Bronchial epithelial cell (primary cell): ENCODE measurements around the gene EIF2B2. TPM values are rescaled to one million over a fixed set of nuclear protein-coding genes. Genes with fewer than 3 reads are reported as not detected.

ENCODE experiments used
- DNase-seq: peaks from one replicate; pipeline ENCODE4 v3.0.0-alpha.2; 2010; ENCODE audit warnings: low read depth
- FAIRE-seq: peaks from 2 replicates; lab custom pipeline; 2011; peaks lifted over from hg19 to GRCh38; lab: Jason Lieb, UNC
- H3K27me3 ChIP-seq: 2 replicates; pipeline ENCODE4 v1.5.1; 2011; ENCODE audit warnings: low read length; ENCODE audit not compliant: control insufficient read depth, insufficient read depth
- H3K36me3 ChIP-seq: 2 replicates; pipeline ENCODE4 v1.5.1; 2011; ENCODE audit warnings: low read length; ENCODE audit not compliant: control insufficient read depth, insufficient read depth
- H3K4me3 ChIP-seq: 2 replicates; pipeline ENCODE4 v1.5.1; 2011; ENCODE audit warnings: mild to moderate bottlenecking, low read depth, low read length, control low read depth
- total RNA-seq: library from RNA; depleted of rRNA; stranded (reverse); fragments of >200 nt; gene quantifications from 2 replicates; pipeline ENCODE4 v1.2.1, GENCODE V29; 2014
- TF ChIP-seq, protein P1 (sequence below): IDR thresholded peaks from 2 replicates; pipeline ENCODE4 v1.5.1; 2011; ENCODE audit warnings: mild to moderate bottlenecking, moderate library complexity, low read length, control low read depth, inconsistent platforms; ENCODE audit not compliant: insufficient read depth, severe bottlenecking

The EIF2B2 gene
- total RNA-seq, 1 donor from 2014 or later: 60.6 TPM

DNA sequence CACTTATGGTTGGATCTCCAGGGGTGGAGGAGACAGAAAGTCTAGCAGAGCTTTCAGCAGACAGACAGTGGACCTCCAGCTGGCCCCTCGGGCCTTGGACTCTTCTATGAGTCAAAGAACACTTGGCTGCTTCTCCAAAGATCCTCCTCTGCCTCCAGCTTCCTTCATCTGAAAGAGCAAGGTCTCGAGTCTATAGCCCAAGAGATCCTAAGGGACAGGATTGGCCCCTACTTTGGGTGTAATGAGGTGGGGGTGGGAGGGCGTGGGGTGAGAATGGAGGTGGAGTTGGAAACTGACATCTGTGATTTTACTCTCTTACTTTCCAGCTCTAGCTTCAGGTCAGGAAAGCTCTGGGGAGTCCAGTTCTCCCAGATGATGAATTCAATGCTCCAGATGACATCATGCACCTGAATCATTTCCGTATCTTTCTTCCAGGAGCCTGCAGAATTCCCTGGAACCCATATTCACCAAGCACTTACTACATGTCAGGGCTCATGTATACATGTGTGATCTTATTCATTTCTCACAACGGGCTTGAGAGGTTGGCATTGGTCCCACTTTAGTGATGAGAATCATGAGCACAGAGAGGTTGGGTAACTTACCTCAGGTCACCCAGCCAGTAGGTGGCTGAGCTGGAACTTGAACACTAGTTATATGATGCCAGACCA lies 37.1 kb upstream of the EIF2B2 start:
- Histone ChIP-seq H3K4me3 (no peak overlapping the region), H3K27me3 (no peaks in the 10 kb centered on the region), H3K36me3 (no peaks in the 10 kb centered on the region)
- FAIRE-seq (peak; percentile 97), DNase-seq (peak; percentile 99)
- TF ChIP-seq, protein P1, sequence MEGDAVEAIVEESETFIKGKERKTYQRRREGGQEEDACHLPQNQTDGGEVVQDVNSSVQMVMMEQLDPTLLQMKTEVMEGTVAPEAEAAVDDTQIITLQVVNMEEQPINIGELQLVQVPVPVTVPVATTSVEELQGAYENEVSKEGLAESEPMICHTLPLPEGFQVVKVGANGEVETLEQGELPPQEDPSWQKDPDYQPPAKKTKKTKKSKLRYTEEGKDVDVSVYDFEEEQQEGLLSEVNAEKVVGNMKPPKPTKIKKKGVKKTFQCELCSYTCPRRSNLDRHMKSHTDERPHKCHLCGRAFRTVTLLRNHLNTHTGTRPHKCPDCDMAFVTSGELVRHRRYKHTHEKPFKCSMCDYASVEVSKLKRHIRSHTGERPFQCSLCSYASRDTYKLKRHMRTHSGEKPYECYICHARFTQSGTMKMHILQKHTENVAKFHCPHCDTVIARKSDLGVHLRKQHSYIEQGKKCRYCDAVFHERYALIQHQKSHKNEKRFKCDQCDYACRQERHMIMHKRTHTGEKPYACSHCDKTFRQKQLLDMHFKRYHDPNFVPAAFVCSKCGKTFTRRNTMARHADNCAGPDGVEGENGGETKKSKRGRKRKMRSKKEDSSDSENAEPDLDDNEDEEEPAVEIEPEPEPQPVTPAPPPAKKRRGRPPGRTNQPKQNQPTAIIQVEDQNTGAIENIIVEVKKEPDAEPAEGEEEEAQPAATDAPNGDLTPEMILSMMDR: no peak

DNA sequence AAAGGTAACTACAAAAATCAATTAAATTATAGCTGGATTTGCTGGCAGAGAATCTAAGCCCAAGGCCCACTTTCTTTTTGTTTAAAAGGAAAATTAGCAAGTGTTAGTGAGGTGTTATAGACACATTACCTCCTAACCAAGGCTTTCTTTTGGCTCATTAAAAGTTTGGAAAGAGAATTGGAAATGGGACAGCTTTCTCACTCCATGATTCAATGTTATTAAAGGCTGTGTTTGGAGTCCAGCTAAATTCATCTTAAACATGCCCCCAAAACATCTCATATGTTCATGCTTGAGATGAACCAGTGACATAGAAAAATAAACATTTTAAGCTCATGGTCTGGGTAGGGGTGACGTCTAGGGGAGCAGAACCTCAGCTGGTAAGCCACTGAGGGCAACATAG lies 33.9 kb upstream of the EIF2B2 start:
- no peak overlapping the region for H3K4me3 ChIP-seq
- FAIRE-seq (no peak), DNase-seq (no peak)
- H3K27me3 ChIP-seq: no peaks in the 10 kb centered on the region
- TF ChIP-seq, protein P1: no peak
- no peaks in the 10 kb centered on the region for H3K36me3 ChIP-seq

DNA sequence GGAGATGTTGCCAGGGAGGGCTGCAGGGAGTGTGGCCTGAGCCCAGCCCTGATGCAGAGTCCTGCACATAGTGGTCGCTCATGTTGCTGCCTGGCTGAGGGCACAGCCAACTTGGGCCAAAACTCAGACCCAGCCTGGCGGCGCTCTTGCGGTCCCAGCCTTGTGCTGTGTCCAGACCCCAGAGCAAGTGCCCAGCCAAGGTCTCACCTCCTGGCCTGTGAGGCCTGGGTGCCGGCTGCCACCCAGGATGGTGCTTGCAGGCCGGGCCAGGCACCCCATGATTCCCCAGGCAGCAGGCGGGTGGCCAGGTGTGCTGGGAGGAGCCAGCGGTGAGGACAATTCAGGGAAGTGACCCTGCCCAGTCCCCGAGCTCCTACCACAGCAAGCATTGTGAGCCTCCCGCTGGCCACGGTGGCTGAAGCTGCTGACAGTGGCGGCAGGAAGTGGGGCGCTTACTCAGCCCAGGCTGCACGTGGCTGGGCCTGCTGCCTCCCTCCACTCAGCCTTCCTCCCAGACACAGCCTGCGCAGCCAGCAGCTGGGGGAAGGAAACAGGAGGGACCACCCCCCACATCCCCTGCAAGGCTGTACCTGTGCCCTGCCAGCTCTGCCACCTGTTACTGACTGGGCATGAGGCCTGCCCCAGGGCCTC lies 29.6 kb upstream of the EIF2B2 start:
- H3K36me3 ChIP-seq: no peaks in the 10 kb centered on the region
- DNase-seq: no peak
- no peaks in the 10 kb centered on the region for H3K27me3 ChIP-seq
- no peak for FAIRE-seq
- no peak overlapping the region for H3K4me3 ChIP-seq
- TF ChIP-seq, protein P1: no peak

DNA sequence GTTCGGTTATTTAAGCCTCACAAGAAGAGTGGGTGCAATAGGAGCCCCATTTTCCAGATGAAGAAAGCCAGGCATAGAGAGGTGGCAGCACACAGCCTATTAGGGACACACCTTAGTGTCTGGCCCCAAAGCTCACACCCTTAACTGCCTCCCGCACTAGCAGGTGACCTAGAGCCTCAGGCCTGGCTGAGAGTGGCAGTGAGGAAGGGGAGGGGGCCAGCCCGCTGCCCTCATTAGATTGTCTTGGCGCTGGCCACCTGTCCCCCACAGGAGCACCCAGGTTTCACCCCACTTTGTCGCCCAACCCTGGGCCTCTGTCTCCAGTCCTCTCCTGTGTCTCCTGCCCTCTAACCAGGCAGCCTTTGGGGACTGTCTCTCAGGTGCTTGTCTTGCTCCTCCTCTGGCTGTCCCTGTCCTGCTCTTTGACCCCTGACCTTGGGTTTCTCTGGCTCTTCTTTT lies 28.8 kb upstream of the EIF2B2 start:
- TF ChIP-seq, protein P1: no peak
- FAIRE-seq (no peak), DNase-seq (no peak)
- no peaks in the 10 kb centered on the region for H3K27me3 ChIP-seq
- H3K4me3 ChIP-seq: no peak overlapping the region
- H3K36me3 ChIP-seq: no peaks in the 10 kb centered on the region

DNA sequence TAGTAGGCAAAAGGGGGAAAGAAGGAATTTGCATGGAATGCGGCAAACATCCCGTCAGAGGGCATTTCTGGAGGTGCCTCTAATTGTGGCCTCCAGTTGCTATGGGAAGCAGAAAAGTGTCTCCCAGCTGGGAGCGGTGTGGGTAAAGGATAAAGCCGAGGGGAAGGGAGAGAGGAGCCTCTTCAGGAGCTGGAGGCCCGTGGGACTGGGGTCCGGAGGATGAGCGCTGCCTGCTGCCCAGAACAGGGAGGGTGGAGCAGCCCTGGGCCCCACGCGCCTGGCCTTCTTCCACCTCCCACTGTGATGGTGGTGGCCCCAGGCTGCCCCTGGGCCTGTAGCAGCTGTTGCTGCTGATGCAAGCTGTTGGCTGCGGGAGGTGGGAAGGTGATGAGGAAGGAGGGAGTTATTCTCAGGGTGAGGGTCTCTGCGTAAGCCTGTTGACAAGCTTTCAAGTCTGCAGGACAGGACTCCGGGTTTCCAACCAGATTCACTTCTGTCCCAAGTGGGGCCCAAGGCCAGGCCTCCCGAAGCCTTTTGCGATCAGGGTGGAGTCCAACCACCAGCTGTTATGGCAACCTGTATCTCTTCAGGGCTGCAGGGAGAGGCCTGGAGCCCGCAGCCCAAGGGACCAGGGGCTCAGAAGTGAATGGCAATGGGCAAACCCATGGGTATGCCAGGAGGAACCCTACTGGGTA lies 28.2 kb upstream of the EIF2B2 start:
- DNase-seq: no peak
- Histone ChIP-seq H3K27me3 (no peaks in the 10 kb centered on the region), H3K36me3 (no peaks in the 10 kb centered on the region), H3K4me3 (no peak overlapping the region)
- TF ChIP-seq, protein P1: no peak
- FAIRE-seq: no peak
